Lower leg skin (tissue), 4 donors: ENCODE measurements around the gene RAD9B. TPM values are rescaled to one million over a fixed set of nuclear protein-coding genes. Genes with fewer than 3 reads are reported as not detected.

Experiments
- DNase-seq, 2 donors: peaks; one replicate each; pipeline ENCODE4 v3.0.0-alpha.2; 2019; ENCODE audit warnings: low spot score in 2 of 2
- H3K4me3 ChIP-seq: fragments of 200-600 bp; sonication (generic); 2 replicates; pipeline ENCODE4 v1.5.1; 2017; ENCODE audit warnings: mild to moderate bottlenecking, low read depth; ENCODE audit not compliant: poor library complexity, severe bottlenecking
- POLR2A ChIP-seq, 2 donors: fragments of 450-650 bp; IDR thresholded peaks; one replicate each; pipeline ENCODE4 v1.6.1; 2016 to 2017; ENCODE audit warnings: antibody characterized with exemption in 2 of 2, mild to moderate bottlenecking in 1 of 2, moderate library complexity in 1 of 2
- WGBS, 2 donors: methylation state at CpG; one replicate each; pipeline ENCODE4 v1.1.5; 2018; 5-methylcytosine and 5-hydroxymethylcytosine counted together
- intact Hi-C: fragments of 100-400 bp; cut with DNase I; formaldehyde crosslinking; loops from one replicate; pipeline ENCODE4 v1.15.0; 2023; ENCODE audit warnings: low total_unique reads
- total RNA-seq, 4 donors: library from RNA; depleted of rRNA; stranded (reverse); fragments of >200 nt; gene quantifications; one replicate each; pipeline ENCODE4 v1.1.0, GENCODE V29; 2016
- TF ChIP-seq, protein P1 (sequence below), 3 donors: fragments of 450-650 bp; IDR thresholded peaks; one replicate each; pipeline ENCODE4 v1.5.1; 2016; ENCODE audit warnings: antibody characterized with exemption in 3 of 3, mild to moderate bottlenecking in 3 of 3, moderate library complexity in 2 of 3

The RAD9B gene
- total RNA-seq, 4 donors from 2014 or later = 0.49 to 1.0 (median 0.63) TPM; not detected in 1

- intact Hi-C loops = no loop called here
- 75 to 82% methylated on average over 3 of the region's 3 CpGs for WGBS, 2 donors
These were observed 30.5 kb downstream of the RAD9B start for GRCh38 chr12:110532644-110533043.

GRCh38 chr12:110533607-110534006 lies 31.5 kb downstream of the RAD9B start:
- TF ChIP-seq, protein P1, sequence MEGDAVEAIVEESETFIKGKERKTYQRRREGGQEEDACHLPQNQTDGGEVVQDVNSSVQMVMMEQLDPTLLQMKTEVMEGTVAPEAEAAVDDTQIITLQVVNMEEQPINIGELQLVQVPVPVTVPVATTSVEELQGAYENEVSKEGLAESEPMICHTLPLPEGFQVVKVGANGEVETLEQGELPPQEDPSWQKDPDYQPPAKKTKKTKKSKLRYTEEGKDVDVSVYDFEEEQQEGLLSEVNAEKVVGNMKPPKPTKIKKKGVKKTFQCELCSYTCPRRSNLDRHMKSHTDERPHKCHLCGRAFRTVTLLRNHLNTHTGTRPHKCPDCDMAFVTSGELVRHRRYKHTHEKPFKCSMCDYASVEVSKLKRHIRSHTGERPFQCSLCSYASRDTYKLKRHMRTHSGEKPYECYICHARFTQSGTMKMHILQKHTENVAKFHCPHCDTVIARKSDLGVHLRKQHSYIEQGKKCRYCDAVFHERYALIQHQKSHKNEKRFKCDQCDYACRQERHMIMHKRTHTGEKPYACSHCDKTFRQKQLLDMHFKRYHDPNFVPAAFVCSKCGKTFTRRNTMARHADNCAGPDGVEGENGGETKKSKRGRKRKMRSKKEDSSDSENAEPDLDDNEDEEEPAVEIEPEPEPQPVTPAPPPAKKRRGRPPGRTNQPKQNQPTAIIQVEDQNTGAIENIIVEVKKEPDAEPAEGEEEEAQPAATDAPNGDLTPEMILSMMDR (IDR thresholded peaks at IDR 0.05) = no peak
- no peak for TF ChIP-seq POLR2A (IDR thresholded peaks at IDR 0.05)
- 64 to 77% methylated on average over 6 of the region's 6 CpGs for WGBS, 2 donors
- intact Hi-C loops = no loop called here
- no peak overlapping the region for H3K4me3 ChIP-seq
- no peak for DNase-seq

More at GRCh38 chr12:110532644-110533043, 30.5 kb downstream of the RAD9B start:
- TF ChIP-seq POLR2A (IDR thresholded peaks at IDR 0.05) = no peak
- TF ChIP-seq, protein P1 (IDR thresholded peaks at IDR 0.05) = no peak
- no peak overlapping the region for H3K4me3 ChIP-seq
- DNase-seq = no peak

DNA sequence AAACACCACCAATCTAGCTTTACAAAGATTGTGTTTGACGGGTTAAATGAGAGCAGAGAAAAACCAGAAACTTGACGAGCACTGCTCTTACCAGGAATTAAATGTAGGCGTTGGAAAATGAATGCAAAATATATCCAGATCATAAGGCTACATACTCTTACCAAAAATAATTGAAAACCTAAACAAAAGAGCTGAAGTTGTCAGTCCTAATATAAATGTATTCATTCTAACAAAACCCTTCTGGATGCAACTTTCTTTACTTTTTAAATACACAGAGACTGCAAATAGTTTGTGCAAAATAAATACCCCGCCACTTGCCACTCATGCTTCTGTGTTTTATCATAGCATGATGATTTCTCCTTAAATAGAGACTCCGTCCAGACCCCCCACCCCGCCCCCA lies 32.7 kb downstream of the RAD9B start:
- intact Hi-C loops = no loop called here
- WGBS, 2 donors = 94 to 95% methylated on average over 6 of the region's 6 CpGs
- DNase-seq = no peak
- H3K4me3 ChIP-seq = no peak overlapping the region
- TF ChIP-seq POLR2A (IDR thresholded peaks at IDR 0.05) = no peak
- TF ChIP-seq, protein P1 (IDR thresholded peaks at IDR 0.05) = no peak

DNA sequence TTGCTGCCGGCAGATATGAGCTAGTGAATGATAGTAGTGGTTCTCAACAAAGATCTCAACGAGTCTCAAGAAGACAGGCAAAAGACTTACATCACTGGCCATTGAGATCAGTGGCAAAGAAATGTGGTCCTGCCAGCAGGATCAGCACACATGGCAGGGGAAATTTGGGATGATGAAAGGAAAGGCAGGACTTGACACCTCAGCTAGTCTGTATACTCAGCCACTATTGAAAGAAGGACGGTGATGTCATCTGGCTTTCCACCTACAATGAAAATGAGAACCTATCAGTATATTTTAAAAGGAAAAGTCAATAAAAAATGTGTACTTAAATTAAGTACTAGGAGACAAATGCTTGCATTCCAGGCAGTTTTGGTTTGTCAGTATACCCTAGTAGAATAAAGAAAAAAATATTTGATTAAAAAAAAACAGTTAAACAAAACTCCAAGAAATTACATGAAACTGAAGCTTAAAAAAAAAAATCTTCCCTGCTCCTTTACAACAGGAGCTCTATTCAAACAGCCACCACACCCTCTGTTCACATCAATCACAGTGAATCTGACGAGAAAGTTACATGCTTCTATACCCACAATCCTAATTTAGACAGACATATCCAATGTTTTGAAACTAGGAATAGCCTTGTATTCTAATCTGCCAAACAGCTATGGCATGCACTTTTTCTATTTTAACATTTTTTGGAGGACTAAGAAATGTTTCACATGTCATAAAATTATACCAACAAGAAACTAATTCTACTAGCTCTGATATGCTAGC lies 34.9 kb downstream of the RAD9B start:
- DNase-seq = no peak

GRCh38 chr12:110537605-110538409 lies 35.7 kb downstream of the RAD9B start:
- 56 to 58% methylated on average over 9 of the region's 9 CpGs for WGBS, 2 donors
- TF ChIP-seq, protein P1 (IDR thresholded peaks at IDR 0.05) = no peak
- H3K4me3 ChIP-seq = no peak overlapping the region
- intact Hi-C loops = no loop called here
- peak in 1 of 2 donors; percentile 62 for DNase-seq

More for the DNA sequence above, 34.9 kb downstream of the RAD9B start:
- intact Hi-C loops = no loop called here
- WGBS, 2 donors = 61 to 65% methylated on average over 4 of the region's 4 CpGs
- TF ChIP-seq, protein P1 (IDR thresholded peaks at IDR 0.05) = no peak
- no peak for TF ChIP-seq POLR2A (IDR thresholded peaks at IDR 0.05)
- no peak overlapping the region for H3K4me3 ChIP-seq
